WTC11 (cell line): ENCODE results near the gene NCKAP5L. TPM values are rescaled to one million over a fixed set of nuclear protein-coding genes. Genes with fewer than 3 reads are reported as not detected.

Experiments used
- ATAC-seq: fragments of 200-7000 bp; cut with Tn5 transposase; 2 replicates; pipeline ENCODE4 v1.10.0; 2021; ENCODE audit warnings: mild to moderate bottlenecking, moderate library complexity
- CTCF ChIA-PET: fragments of 300-600 bp; sonication (Branson Sonifier 250); formaldehyde crosslinking; loops from one replicate; lab custom pipeline; 2021; ENCODE audit warnings: antibody characterized with exemption; lab: Charles Lee
- POLR2A ChIA-PET: fragments of 350-600 bp; sonication (Branson Sonifier 250); formaldehyde crosslinking; loops from one replicate; lab custom pipeline; 2021; ENCODE audit warnings: antibody characterized with exemption; lab: Charles Lee
- DNase-seq: peaks from one replicate; pipeline ENCODE4 v3.0.0; 2021; ENCODE audit warnings: low spot score
- H3K27ac Mint-ChIP-seq: 2 replicates; pipeline ENCODE4 v1.8.0; 2021; ENCODE audit warnings: mixed read lengths
- H3K27me3 Mint-ChIP-seq: 2 replicates; pipeline ENCODE4 v1.8.0; 2021; ENCODE audit warnings: low read depth, mild to moderate bottlenecking, moderate library complexity, mixed read lengths
- H3K36me3 Mint-ChIP-seq: 2 replicates; pipeline ENCODE4 v1.8.0; 2021; ENCODE audit warnings: mixed read lengths
- H3K4me1 Mint-ChIP-seq: 2 replicates; pipeline ENCODE4 v1.8.0; 2022; ENCODE audit warnings: mixed read lengths
- H3K4me3 Mint-ChIP-seq: 2 replicates; pipeline ENCODE4 v1.8.0; 2021; ENCODE audit warnings: mild to moderate bottlenecking, moderate library complexity, mixed read lengths
- H3K9me3 Mint-ChIP-seq: 2 replicates; pipeline ENCODE4 v1.8.0; 2021; ENCODE audit warnings: mixed read lengths
- FOXK1 ChIP-seq: sonication (generic); formaldehyde crosslinking; IDR thresholded peaks from 2 replicates; pipeline ENCODE4 v1.8.0; 2022; ENCODE audit warnings: mild to moderate bottlenecking, moderate library complexity, missing genetic modification reagents
- GABPB1 ChIP-seq: sonication (generic); formaldehyde crosslinking; IDR thresholded peaks from 2 replicates; pipeline ENCODE4 v1.8.1; 2023; ENCODE audit warnings: mild to moderate bottlenecking, missing genetic modification reagents
- GRHL2 ChIP-seq: fragments of 250-450 bp; sonication (Bioruptor Pico); IDR thresholded peaks from 2 replicates; pipeline ENCODE4 v1.8.0; 2022; ENCODE audit warnings: mild to moderate bottlenecking, moderate library complexity; ENCODE audit not compliant: insufficient replicate concordance, severe bottlenecking
- IRF2 ChIP-seq: sonication (generic); formaldehyde crosslinking; IDR thresholded peaks from 2 replicates; pipeline ENCODE4 v1.8.0; 2022; ENCODE audit warnings: low read depth, missing genetic modification reagents, borderline replicate concordance
- OVOL2 ChIP-seq: fragments of 250-450 bp; sonication (Bioruptor Pico); IDR thresholded peaks from 2 replicates; pipeline ENCODE4 v1.9.0; 2021; ENCODE audit warnings: mild to moderate bottlenecking, borderline replicate concordance
- PRRX2 ChIP-seq: fragments of 250-450 bp; sonication (Bioruptor Pico); IDR thresholded peaks from 2 replicates; pipeline ENCODE4 v1.8.0; 2021; ENCODE audit warnings: mild to moderate bottlenecking
- TEAD4 ChIP-seq: sonication (generic); formaldehyde crosslinking; IDR thresholded peaks from 2 replicates; pipeline ENCODE4 v1.8.0; 2022; ENCODE audit warnings: mild to moderate bottlenecking, missing genetic modification reagents
- TP53 ChIP-seq: sonication (generic); formaldehyde crosslinking; IDR thresholded peaks from 2 replicates; pipeline ENCODE4 v1.8.1; 2023; ENCODE audit warnings: mild to moderate bottlenecking, missing genetic modification reagents
- ZNF263 ChIP-seq: sonication (generic); formaldehyde crosslinking; IDR thresholded peaks from 2 replicates; pipeline ENCODE4 v1.8.1; 2022; ENCODE audit warnings: low read depth, mild to moderate bottlenecking, moderate library complexity, missing genetic modification reagents
- ZNF396 ChIP-seq: fragments of 250-450 bp; sonication (Bioruptor Pico); IDR thresholded peaks from 2 replicates; pipeline ENCODE4 v1.8.0; 2021; ENCODE audit warnings: mild to moderate bottlenecking, moderate library complexity, borderline replicate concordance
- total RNA-seq: library from RNA; stranded (reverse); gene quantifications from 3 replicates; pipeline ENCODE4 v1.2.3, GENCODE V29; 2021
- TF ChIP-seq, protein P1 (sequence below): sonication (generic); formaldehyde crosslinking; IDR thresholded peaks from 2 replicates; pipeline ENCODE4 v1.8.0; 2022; ENCODE audit warnings: mild to moderate bottlenecking, missing genetic modification reagents
- TF ChIP-seq, protein P2 (sequence below): fragments of 200-600 bp; IDR thresholded peaks from 2 replicates; pipeline ENCODE4 v1.8.0; 2022; ENCODE audit warnings: antibody characterized with exemption
- TF ChIP-seq, protein P3 (sequence below): fragments of 250-450 bp; sonication (Bioruptor Pico); IDR thresholded peaks from 2 replicates; pipeline ENCODE4 v1.8.0; 2021; ENCODE audit warnings: mild to moderate bottlenecking
- TF ChIP-seq, protein P4 (sequence below): sonication (generic); formaldehyde crosslinking; IDR thresholded peaks from 2 replicates; pipeline ENCODE4 v1.8.1; 2023; ENCODE audit warnings: mild to moderate bottlenecking, missing genetic modification reagents, borderline replicate concordance
- TF ChIP-seq, protein P5 (sequence below): fragments of 250-450 bp; sonication (Bioruptor Pico); conservative IDR thresholded peaks from 2 replicates; pipeline ENCODE4 v1.9.0; 2021; ENCODE audit warnings: mild to moderate bottlenecking
- TF ChIP-seq, protein P6 (sequence below): sonication (generic); formaldehyde crosslinking; conservative IDR thresholded peaks from 2 replicates; pipeline ENCODE4 v1.8.1; 2023; ENCODE audit warnings: mild to moderate bottlenecking, low read depth, missing genetic modification reagents, moderate library complexity
- TF ChIP-seq, protein P7 (sequence below): sonication (generic); formaldehyde crosslinking; IDR thresholded peaks from 2 replicates; pipeline ENCODE4 v1.8.0; 2022; ENCODE audit warnings: mild to moderate bottlenecking, missing genetic modification reagents
- TF ChIP-seq, protein P8 (sequence below): fragments of 250-450 bp; sonication (Bioruptor Pico); IDR thresholded peaks from 2 replicates; pipeline ENCODE4 v1.9.0; 2021; ENCODE audit warnings: mild to moderate bottlenecking, borderline replicate concordance

Gene NCKAP5L
- total RNA-seq, 1 experiment from 2014 or later = 27.8 TPM

DNA sequence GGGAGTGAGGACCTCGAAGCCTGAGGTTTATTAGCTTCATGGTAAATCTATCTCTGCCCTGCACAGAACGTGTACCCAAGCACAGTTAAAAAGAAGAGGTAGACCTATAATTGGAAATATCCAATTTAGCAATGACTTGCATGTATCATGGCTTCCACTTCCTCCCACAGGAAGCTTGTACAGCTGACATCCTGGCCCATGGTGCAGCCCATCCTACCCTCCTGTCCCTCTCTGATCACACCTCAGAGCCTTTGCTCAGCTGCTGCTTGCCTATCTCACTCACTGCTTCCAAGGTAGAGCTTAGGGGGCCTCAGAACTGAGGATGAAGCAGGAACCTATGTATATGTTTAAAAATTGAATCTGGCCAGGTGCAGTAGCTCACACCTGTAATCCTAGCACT is 18.9 kb upstream of the NCKAP5L start:
- Mint-ChIP-seq H3K9me3 (peaks cover 4% of the 10 kb centered on the region), H3K27ac (no peak overlapping the region), H3K36me3 (no peaks in the 10 kb centered on the region), H3K27me3 (peaks cover 48% of the 10 kb centered on the region), H3K4me1 (peaks cover 6% of the 10 kb centered on the region; the same call in 1 of the 2 replicates), H3K4me3 (no peak overlapping the region)
- ChIA-PET POLR2A (interaction anchor here (0.8 kb wide), 1 partner anchor 19 kb away, joined by 3 read pairs; the partner anchor contains the start of gene NCKAP5L), CTCF (interaction anchor here (0.7 to 1.6 kb wide), 3 partner anchors 8 to 120 kb away, joined by 3 to 4 read pairs (median 3); partner anchors contain the start of gene TMBIM6)
- DNase-seq = no peak
- no peak for ATAC-seq
- no peak for TF ChIP-seq IRF2 (CRISPR knock-in tag)
- no peak for TF ChIP-seq TP53
- TF ChIP-seq, protein P1, sequence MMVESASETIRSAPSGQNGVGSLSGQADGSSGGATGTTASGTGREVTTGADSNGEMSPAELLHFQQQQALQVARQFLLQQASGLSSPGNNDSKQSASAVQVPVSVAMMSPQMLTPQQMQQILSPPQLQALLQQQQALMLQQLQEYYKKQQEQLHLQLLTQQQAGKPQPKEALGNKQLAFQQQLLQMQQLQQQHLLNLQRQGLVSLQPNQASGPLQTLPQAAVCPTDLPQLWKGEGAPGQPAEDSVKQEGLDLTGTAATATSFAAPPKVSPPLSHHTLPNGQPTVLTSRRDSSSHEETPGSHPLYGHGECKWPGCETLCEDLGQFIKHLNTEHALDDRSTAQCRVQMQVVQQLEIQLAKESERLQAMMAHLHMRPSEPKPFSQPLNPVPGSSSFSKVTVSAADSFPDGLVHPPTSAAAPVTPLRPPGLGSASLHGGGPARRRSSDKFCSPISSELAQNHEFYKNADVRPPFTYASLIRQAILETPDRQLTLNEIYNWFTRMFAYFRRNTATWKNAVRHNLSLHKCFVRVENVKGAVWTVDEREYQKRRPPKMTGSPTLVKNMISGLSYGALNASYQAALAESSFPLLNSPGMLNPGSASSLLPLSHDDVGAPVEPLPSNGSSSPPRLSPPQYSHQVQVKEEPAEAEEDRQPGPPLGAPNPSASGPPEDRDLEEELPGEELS (CRISPR knock-in tag) = no peak
- TF ChIP-seq, protein P2, sequence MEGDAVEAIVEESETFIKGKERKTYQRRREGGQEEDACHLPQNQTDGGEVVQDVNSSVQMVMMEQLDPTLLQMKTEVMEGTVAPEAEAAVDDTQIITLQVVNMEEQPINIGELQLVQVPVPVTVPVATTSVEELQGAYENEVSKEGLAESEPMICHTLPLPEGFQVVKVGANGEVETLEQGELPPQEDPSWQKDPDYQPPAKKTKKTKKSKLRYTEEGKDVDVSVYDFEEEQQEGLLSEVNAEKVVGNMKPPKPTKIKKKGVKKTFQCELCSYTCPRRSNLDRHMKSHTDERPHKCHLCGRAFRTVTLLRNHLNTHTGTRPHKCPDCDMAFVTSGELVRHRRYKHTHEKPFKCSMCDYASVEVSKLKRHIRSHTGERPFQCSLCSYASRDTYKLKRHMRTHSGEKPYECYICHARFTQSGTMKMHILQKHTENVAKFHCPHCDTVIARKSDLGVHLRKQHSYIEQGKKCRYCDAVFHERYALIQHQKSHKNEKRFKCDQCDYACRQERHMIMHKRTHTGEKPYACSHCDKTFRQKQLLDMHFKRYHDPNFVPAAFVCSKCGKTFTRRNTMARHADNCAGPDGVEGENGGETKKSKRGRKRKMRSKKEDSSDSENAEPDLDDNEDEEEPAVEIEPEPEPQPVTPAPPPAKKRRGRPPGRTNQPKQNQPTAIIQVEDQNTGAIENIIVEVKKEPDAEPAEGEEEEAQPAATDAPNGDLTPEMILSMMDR = no peak
- TF ChIP-seq ZNF263 = no peak
- no peak for TF ChIP-seq TEAD4
- TF ChIP-seq, protein P3, sequence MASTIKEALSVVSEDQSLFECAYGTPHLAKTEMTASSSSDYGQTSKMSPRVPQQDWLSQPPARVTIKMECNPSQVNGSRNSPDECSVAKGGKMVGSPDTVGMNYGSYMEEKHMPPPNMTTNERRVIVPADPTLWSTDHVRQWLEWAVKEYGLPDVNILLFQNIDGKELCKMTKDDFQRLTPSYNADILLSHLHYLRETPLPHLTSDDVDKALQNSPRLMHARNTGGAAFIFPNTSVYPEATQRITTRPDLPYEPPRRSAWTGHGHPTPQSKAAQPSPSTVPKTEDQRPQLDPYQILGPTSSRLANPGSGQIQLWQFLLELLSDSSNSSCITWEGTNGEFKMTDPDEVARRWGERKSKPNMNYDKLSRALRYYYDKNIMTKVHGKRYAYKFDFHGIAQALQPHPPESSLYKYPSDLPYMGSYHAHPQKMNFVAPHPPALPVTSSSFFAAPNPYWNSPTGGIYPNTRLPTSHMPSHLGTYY = no peak
- TF ChIP-seq, protein P4, sequence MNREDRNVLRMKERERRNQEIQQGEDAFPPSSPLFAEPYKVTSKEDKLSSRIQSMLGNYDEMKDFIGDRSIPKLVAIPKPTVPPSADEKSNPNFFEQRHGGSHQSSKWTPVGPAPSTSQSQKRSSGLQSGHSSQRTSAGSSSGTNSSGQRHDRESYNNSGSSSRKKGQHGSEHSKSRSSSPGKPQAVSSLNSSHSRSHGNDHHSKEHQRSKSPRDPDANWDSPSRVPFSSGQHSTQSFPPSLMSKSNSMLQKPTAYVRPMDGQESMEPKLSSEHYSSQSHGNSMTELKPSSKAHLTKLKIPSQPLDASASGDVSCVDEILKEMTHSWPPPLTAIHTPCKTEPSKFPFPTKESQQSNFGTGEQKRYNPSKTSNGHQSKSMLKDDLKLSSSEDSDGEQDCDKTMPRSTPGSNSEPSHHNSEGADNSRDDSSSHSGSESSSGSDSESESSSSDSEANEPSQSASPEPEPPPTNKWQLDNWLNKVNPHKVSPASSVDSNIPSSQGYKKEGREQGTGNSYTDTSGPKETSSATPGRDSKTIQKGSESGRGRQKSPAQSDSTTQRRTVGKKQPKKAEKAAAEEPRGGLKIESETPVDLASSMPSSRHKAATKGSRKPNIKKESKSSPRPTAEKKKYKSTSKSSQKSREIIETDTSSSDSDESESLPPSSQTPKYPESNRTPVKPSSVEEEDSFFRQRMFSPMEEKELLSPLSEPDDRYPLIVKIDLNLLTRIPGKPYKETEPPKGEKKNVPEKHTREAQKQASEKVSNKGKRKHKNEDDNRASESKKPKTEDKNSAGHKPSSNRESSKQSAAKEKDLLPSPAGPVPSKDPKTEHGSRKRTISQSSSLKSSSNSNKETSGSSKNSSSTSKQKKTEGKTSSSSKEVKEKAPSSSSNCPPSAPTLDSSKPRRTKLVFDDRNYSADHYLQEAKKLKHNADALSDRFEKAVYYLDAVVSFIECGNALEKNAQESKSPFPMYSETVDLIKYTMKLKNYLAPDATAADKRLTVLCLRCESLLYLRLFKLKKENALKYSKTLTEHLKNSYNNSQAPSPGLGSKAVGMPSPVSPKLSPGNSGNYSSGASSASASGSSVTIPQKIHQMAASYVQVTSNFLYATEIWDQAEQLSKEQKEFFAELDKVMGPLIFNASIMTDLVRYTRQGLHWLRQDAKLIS (CRISPR knock-in tag) = no peak
- TF ChIP-seq, protein P5, sequence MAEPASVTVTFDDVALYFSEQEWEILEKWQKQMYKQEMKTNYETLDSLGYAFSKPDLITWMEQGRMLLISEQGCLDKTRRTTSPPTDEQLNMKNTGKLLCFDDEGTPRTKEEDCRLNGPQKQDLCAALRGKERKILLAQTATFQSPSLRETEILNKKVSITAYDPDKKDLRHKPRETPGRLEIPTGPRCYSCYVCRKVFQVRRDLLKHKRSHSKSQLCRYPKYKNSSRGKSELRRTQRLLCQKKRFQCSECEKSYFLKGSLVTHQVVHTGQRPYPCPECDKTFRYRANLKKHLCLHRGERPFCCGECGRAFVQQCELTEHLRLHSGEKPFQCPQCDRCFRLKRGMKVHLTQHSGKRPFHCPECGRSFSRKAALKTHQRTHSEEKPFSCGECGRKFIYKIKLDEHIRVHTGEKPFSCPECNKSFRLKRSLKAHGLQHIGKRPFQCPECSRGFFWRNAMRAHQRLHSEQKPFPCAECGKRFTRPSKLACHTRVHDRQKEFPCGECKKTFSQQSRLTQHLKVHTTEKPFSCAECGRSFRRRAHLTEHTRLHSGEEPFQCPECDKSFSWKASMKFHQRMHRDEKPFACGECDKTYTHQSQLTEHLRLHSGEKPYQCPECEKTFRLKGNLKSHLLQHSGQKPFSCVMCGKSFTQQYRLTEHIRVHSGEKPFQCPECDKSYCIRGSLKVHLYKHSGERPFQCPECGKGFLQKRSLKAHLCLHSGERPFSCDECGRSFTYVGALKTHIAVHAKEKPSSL (CRISPR knock-in tag) = no peak
- no peak for TF ChIP-seq OVOL2 (CRISPR knock-in tag)
- TF ChIP-seq, protein P6, sequence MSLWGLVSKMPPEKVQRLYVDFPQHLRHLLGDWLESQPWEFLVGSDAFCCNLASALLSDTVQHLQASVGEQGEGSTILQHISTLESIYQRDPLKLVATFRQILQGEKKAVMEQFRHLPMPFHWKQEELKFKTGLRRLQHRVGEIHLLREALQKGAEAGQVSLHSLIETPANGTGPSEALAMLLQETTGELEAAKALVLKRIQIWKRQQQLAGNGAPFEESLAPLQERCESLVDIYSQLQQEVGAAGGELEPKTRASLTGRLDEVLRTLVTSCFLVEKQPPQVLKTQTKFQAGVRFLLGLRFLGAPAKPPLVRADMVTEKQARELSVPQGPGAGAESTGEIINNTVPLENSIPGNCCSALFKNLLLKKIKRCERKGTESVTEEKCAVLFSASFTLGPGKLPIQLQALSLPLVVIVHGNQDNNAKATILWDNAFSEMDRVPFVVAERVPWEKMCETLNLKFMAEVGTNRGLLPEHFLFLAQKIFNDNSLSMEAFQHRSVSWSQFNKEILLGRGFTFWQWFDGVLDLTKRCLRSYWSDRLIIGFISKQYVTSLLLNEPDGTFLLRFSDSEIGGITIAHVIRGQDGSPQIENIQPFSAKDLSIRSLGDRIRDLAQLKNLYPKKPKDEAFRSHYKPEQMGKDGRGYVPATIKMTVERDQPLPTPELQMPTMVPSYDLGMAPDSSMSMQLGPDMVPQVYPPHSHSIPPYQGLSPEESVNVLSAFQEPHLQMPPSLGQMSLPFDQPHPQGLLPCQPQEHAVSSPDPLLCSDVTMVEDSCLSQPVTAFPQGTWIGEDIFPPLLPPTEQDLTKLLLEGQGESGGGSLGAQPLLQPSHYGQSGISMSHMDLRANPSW (CRISPR knock-in tag) = no peak
- TF ChIP-seq, protein P7, sequence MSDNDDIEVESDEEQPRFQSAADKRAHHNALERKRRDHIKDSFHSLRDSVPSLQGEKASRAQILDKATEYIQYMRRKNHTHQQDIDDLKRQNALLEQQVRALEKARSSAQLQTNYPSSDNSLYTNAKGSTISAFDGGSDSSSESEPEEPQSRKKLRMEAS (CRISPR knock-in tag) = no peak
- TF ChIP-seq GABPB1 (CRISPR knock-in tag) = no peak
- TF ChIP-seq FOXK1 (CRISPR knock-in tag) = no peak
- TF ChIP-seq PRRX2 (CRISPR knock-in tag) = no peak
- TF ChIP-seq ZNF396 (CRISPR knock-in tag) = no peak
- TF ChIP-seq, protein P8, sequence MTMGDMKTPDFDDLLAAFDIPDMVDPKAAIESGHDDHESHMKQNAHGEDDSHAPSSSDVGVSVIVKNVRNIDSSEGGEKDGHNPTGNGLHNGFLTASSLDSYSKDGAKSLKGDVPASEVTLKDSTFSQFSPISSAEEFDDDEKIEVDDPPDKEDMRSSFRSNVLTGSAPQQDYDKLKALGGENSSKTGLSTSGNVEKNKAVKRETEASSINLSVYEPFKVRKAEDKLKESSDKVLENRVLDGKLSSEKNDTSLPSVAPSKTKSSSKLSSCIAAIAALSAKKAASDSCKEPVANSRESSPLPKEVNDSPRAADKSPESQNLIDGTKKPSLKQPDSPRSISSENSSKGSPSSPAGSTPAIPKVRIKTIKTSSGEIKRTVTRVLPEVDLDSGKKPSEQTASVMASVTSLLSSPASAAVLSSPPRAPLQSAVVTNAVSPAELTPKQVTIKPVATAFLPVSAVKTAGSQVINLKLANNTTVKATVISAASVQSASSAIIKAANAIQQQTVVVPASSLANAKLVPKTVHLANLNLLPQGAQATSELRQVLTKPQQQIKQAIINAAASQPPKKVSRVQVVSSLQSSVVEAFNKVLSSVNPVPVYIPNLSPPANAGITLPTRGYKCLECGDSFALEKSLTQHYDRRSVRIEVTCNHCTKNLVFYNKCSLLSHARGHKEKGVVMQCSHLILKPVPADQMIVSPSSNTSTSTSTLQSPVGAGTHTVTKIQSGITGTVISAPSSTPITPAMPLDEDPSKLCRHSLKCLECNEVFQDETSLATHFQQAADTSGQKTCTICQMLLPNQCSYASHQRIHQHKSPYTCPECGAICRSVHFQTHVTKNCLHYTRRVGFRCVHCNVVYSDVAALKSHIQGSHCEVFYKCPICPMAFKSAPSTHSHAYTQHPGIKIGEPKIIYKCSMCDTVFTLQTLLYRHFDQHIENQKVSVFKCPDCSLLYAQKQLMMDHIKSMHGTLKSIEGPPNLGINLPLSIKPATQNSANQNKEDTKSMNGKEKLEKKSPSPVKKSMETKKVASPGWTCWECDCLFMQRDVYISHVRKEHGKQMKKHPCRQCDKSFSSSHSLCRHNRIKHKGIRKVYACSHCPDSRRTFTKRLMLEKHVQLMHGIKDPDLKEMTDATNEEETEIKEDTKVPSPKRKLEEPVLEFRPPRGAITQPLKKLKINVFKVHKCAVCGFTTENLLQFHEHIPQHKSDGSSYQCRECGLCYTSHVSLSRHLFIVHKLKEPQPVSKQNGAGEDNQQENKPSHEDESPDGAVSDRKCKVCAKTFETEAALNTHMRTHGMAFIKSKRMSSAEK (CRISPR knock-in tag) = no peak
- no peak for TF ChIP-seq GRHL2 (CRISPR knock-in tag)
